ENCODE data around the gene KCNG4. TPM values are rescaled to one million over a fixed set of nuclear protein-coding genes. Genes with fewer than 3 reads are reported as not detected.

The KCNG4 gene
- polyA plus RNA-seq, 3 donors = not detected

GRCh38 chr16:84244728-84245127 is 4.9 kb upstream of the KCNG4 start:
- H3K4me3 ChIP-seq (replicated peaks in 1 of 3; ENCODE audit: low read depth in 2 of 3, low read length in 3 of 3) = no peak overlapping the region
- peaks cover 0 to 7% (median 1%) of the 10 kb centered on the region in 7 donors for H3K9me3 Mint-ChIP-seq
- H3K27me3 ChIP-seq (ENCODE audit: control insufficient read depth in 2 of 2, insufficient read depth in 2 of 2, low read length in 2 of 2) = no peaks in the 10 kb centered on the region
- H3K79me2 ChIP-seq (ENCODE audit: insufficient read depth, low read length) = no peaks in the 10 kb centered on the region
- H3K4me2 ChIP-seq (replicated peaks; ENCODE audit: extremely low read depth, low read length, poor library complexity, severe bottlenecking) = no peak overlapping the region
- H3K36me3 Mint-ChIP-seq = no peaks in the 10 kb centered on the region
- no peak overlapping the region for H3K9ac ChIP-seq (ENCODE audit: insufficient read depth, low read length, poor library complexity, severe bottlenecking)
- no peaks in the 10 kb centered on the region for H4K20me1 ChIP-seq (ENCODE audit: insufficient read depth, low read length)
- no peak for TF ChIP-seq CTCF (IDR thresholded peaks at IDR 0.05)
- H3K4me3 Mint-ChIP-seq = no peak overlapping the region
- H3K27ac ChIP-seq (ENCODE audit: low read depth in 1 of 2, low read length in 2 of 2) = no peak overlapping the region
- no peak for DNase-seq
- H3K9me3 ChIP-seq (replicated peaks in 1 of 2; ENCODE audit: control insufficient read depth in 1 of 2, insufficient read depth in 1 of 2, low read length in 2 of 2) = no peaks in the 10 kb centered on the region
- no peak overlapping the region for H3K27ac Mint-ChIP-seq
- WGBS (ENCODE audit: insufficient coverage) = 100% methylated on average over 2 of the region's 2 CpGs
- intact Hi-C loops (cut with micrococcal nuclease) = no loop called here
- peaks cover 3% of the 10 kb centered on the region in 2 donors for H3K4me1 ChIP-seq (ENCODE audit: control insufficient read depth in 1 of 2, insufficient read depth in 2 of 2, low read length in 2 of 2)
- peaks cover 12 to 25% (median 15%) of the 10 kb centered on the region in 3 donors for H3K27me3 Mint-ChIP-seq (ENCODE audit: low read depth in 3 of 3)
- peaks cover 5% of the 10 kb centered on the region for H3K4me1 Mint-ChIP-seq
- H3K36me3 ChIP-seq (replicated peaks in 1 of 2; ENCODE audit: control insufficient read depth in 1 of 2, insufficient read depth in 2 of 2, low read length in 2 of 2) = no peaks in the 10 kb centered on the region
- no peak overlapping the region for H2AFZ ChIP-seq (ENCODE audit: insufficient read depth, low read depth, low read length, poor library complexity, severe bottlenecking)

DNA sequence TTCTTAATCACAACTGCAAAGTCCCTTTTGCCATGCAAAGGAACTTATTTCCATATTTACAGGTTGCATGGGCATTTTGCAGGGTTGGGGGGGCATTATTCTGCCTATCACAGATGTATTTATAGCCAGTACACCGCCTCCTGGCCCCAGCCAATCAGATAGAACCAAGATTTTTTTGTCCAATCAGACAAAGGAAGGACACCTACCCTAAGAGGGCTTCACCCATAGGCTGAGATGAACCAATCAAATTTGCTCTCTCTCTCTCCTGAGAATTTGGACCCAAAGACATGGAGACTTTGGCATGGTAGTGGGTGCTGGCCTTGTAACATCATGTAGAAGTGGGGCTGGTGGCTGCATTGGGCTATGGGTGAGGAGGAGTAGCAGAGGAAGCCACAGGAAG is 3.9 kb upstream of the KCNG4 start:
- no peaks in the 10 kb centered on the region for H3K79me2 ChIP-seq (ENCODE audit: insufficient read depth, low read length)
- H3K27me3 ChIP-seq (ENCODE audit: control insufficient read depth in 2 of 2, insufficient read depth in 2 of 2, low read length in 2 of 2) = no peaks in the 10 kb centered on the region
- Mint-ChIP-seq H3K36me3 (no peaks in the 10 kb centered on the region), H3K4me3 (no peak overlapping the region), H3K27me3 (ENCODE audit: low read depth in 3 of 3) (peaks cover 13 to 24% (median 15%) of the 10 kb centered on the region in 3 donors), H3K9me3 (peaks cover 0 to 7% (median 1%) of the 10 kb centered on the region in 7 donors), H3K27ac (no peak overlapping the region), H3K4me1 (peaks cover 15% of the 10 kb centered on the region)
- DNase-seq = no peak
- intact Hi-C loops (cut with micrococcal nuclease) = no loop called here
- H4K20me1 ChIP-seq (ENCODE audit: insufficient read depth, low read length) = no peaks in the 10 kb centered on the region
- H3K27ac ChIP-seq (ENCODE audit: low read depth in 1 of 2, low read length in 2 of 2) = no peak overlapping the region
- peaks cover 11 to 13% of the 10 kb centered on the region in 2 donors for H3K4me1 ChIP-seq (ENCODE audit: control insufficient read depth in 1 of 2, insufficient read depth in 2 of 2, low read length in 2 of 2)
- H3K9me3 ChIP-seq (replicated peaks in 1 of 2; ENCODE audit: control insufficient read depth in 1 of 2, insufficient read depth in 1 of 2, low read length in 2 of 2) = no peaks in the 10 kb centered on the region
- no CpG with 5 or more reads among the region's 1 CpG for WGBS (ENCODE audit: insufficient coverage)
- H3K4me2 ChIP-seq (replicated peaks; ENCODE audit: extremely low read depth, low read length, poor library complexity, severe bottlenecking) = no peak overlapping the region
- H3K36me3 ChIP-seq (replicated peaks in 1 of 2; ENCODE audit: control insufficient read depth in 1 of 2, insufficient read depth in 2 of 2, low read length in 2 of 2) = no peaks in the 10 kb centered on the region
- H3K9ac ChIP-seq (ENCODE audit: insufficient read depth, low read length, poor library complexity, severe bottlenecking) = no peak overlapping the region
- no peak overlapping the region for H3K4me3 ChIP-seq (replicated peaks in 1 of 3; ENCODE audit: low read depth in 2 of 3, low read length in 3 of 3)
- TF ChIP-seq CTCF (IDR thresholded peaks at IDR 0.05) = no peak
- H2AFZ ChIP-seq (ENCODE audit: insufficient read depth, low read depth, low read length, poor library complexity, severe bottlenecking) = no peak overlapping the region
